HG02610 (cell line): ENCODE data around the gene RAPSN.

Source experiments
- ATAC-seq: cut with Tn5 transposase; IDR thresholded peaks from one replicate; pipeline ENCODE4 v1.9.1; 2021; ENCODE audit warnings: mild to moderate bottlenecking, moderate library complexity; ENCODE audit not compliant: unreplicated experiment

Gene RAPSN

GRCh38 chr11:47391711-47392432 is 57.1 kb downstream of the RAPSN start:
- no peak for ATAC-seq

- ATAC-seq = no peak
Measured at GRCh38 chr11:47391077-47391583, 57.8 kb downstream of the RAPSN start.

- ATAC-seq = no peak
Measured at GRCh38 chr11:47390422-47390760, 58.5 kb downstream of the RAPSN start.

- no peak for ATAC-seq
Measured at GRCh38 chr11:47389577-47390421, 59.1 kb downstream of the RAPSN start.

GRCh38 chr11:47388697-47389576 is 60.0 kb downstream of the RAPSN start:
- no peak for ATAC-seq

GRCh38 chr11:47387944-47388696 is 60.8 kb downstream of the RAPSN start:
- no peak for ATAC-seq
